HFFc6 (cell line): Measurements from ENCODE around the gene MMP28. TPM values are rescaled to one million over a fixed set of nuclear protein-coding genes. Genes with fewer than 3 reads are reported as not detected.
"Not testable (repeated sequence)": the region's sequence is repeated elsewhere in the genome, so short reads cannot be mapped to it uniquely, and the experiment has no call there.

ENCODE experiments used
- DNase-seq: peaks from one replicate; pipeline ENCODE4 v3.0.0-alpha.2; 2018
- H3K27ac Mint-ChIP-seq: 2 replicates; pipeline ENCODE4 v1.8.0; 2020; ENCODE audit warnings: mild to moderate bottlenecking, mixed read lengths
- H3K27me3 Mint-ChIP-seq: 2 replicates; pipeline ENCODE4 v1.8.0; 2021; ENCODE audit warnings: mild to moderate bottlenecking, moderate library complexity, mixed read lengths; ENCODE audit not compliant: insufficient read depth
- H3K36me3 Mint-ChIP-seq: 2 replicates; pipeline ENCODE4 v1.8.0; 2021; ENCODE audit warnings: low read depth, mixed read lengths
- H3K4me1 Mint-ChIP-seq: 2 replicates; pipeline ENCODE4 v1.8.0; 2020; ENCODE audit warnings: low read depth, mixed read lengths
- H3K4me3 Mint-ChIP-seq: 2 replicates; pipeline ENCODE4 v1.8.0; 2020; ENCODE audit warnings: mild to moderate bottlenecking, moderate library complexity, mixed read lengths
- H3K9me3 Mint-ChIP-seq: 2 replicates; pipeline ENCODE4 v1.8.0; 2020; ENCODE audit warnings: mild to moderate bottlenecking, mixed read lengths
- total RNA-seq, 6 experiments: library from RNA; stranded (reverse); fragmentation: NEBNext Ultra II Directional; extraction: Animal tissue kit (Norgen Biotek cat#: 25700); gene quantifications; 2 replicates in 1 of 6; 3 replicates in 5 of 6; pipeline ENCODE4 v1.2.3, GENCODE V29; 2021
- TF ChIP-seq, protein P1 (sequence below): fragments of 200-600 bp; sonication (generic); IDR thresholded peaks from 2 replicates; pipeline ENCODE4 v1.5.0; 2021; ENCODE audit warnings: antibody characterized with exemption, mild to moderate bottlenecking

The MMP28 gene
- total RNA-seq, 6 experiments from 2014 or later: not detected

GRCh38 chr17:35760587-35760986 is 34.9 kb downstream of the MMP28 start, which contains the start of gene C17orf50:
C17orf50 (plus strand) TSS chr17:35760887; CDS start chr17:35760942, 55 bp downstream.
- no peak for DNase-seq
- H3K9me3 Mint-ChIP-seq: no peaks in the 10 kb centered on the region
- TF ChIP-seq, protein P1, sequence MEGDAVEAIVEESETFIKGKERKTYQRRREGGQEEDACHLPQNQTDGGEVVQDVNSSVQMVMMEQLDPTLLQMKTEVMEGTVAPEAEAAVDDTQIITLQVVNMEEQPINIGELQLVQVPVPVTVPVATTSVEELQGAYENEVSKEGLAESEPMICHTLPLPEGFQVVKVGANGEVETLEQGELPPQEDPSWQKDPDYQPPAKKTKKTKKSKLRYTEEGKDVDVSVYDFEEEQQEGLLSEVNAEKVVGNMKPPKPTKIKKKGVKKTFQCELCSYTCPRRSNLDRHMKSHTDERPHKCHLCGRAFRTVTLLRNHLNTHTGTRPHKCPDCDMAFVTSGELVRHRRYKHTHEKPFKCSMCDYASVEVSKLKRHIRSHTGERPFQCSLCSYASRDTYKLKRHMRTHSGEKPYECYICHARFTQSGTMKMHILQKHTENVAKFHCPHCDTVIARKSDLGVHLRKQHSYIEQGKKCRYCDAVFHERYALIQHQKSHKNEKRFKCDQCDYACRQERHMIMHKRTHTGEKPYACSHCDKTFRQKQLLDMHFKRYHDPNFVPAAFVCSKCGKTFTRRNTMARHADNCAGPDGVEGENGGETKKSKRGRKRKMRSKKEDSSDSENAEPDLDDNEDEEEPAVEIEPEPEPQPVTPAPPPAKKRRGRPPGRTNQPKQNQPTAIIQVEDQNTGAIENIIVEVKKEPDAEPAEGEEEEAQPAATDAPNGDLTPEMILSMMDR: no peak
- no peaks in the 10 kb centered on the region for H3K36me3 Mint-ChIP-seq
- H3K27me3 Mint-ChIP-seq: peaks cover 37% of the 10 kb centered on the region
- H3K27ac Mint-ChIP-seq: no peak within 1 kb of the TSS
- H3K4me1 Mint-ChIP-seq: peaks cover 10% of the 10 kb centered on the region
- no peak within 1 kb of the TSS for H3K4me3 Mint-ChIP-seq

GRCh38 chr17:35757243-35757642 is 38.2 kb downstream of the MMP28 start:
- Mint-ChIP-seq H3K9me3 (no peaks in the 10 kb centered on the region), H3K27me3 (peaks cover 36% of the 10 kb centered on the region), H3K36me3 (no peaks in the 10 kb centered on the region), H3K4me1 (no peaks in the 10 kb centered on the region), H3K27ac (no peak overlapping the region), H3K4me3 (no peak overlapping the region)
- no peak for DNase-seq
- TF ChIP-seq, protein P1: no peak

DNA sequence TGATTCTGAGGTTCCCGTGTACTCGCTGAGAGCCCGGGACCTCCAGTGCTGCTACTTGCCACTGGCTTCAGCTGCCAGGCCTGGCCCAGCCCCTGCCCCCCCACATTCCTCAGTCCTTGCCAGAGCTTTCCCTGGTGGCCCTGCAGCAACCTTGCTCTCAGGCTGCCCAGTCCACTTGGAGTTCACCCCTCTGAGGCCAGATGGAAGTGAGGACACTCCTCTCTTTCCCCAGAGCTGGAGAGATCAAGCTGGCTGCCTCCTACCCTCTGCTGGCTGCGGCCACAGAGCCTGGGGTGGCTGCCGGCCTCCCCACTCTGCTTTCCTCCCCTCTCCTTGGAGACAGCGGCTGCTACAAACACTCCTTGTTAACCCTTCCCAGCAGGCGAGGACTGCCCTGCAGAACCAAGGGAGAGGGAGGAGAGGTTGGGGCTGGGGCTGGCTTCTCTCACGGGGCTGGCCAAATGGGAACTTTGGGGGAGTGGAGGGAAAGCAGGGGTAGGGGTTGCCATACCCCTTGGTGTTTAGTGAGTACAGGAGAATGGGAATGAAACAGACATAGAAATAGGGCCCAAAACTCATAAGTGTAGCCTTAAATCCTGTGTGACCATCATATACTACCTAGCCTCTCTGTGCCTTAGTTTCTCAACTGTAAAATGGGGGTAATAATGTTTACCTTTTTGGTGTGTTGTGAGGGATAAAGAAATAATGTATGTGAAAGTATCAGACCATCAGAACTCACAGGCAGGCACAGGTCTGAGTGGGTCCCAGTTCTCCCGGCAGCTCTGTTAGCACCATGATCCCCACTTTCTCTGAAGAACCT is 42.3 kb downstream of the MMP28 start, which contains the start of gene GAS2L2:
Gene GAS2L2 (minus strand): TSS at position 295 of the 820 bp plus-strand sequence. CDS start 389 bp downstream, outside the sequence.
- H3K36me3 Mint-ChIP-seq: no peaks in the 10 kb centered on the region
- no peak within 1 kb of the TSS for H3K4me3 Mint-ChIP-seq
- peaks cover 30% of the 10 kb centered on the region for H3K27me3 Mint-ChIP-seq
- no peak within 1 kb of the TSS for H3K27ac Mint-ChIP-seq
- no peak for DNase-seq
- no peaks in the 10 kb centered on the region for H3K9me3 Mint-ChIP-seq
- TF ChIP-seq, protein P1: no peak
- peaks cover 12% of the 10 kb centered on the region for H3K4me1 Mint-ChIP-seq

DNA sequence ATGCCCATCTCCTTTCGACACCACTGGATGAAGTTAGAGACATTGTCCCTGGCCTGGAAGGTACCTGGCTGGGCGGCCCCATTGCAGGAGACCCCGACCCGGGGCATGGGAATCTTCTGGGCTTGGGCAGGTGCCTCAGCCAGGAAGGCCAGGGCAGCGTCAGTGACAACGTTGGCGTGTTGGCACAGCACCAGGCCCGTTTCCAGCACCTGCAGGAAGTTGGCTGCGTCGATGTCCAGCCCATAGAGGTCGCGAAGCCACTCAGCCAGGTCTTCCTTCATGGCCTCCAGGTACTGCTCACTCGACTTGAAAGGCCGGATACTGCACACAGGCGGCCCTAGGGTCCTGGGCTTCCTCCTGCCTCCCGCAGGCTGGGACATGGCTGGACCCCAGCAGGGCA is 43.0 kb downstream of the MMP28 start:
- no peaks in the 10 kb centered on the region for H3K36me3 Mint-ChIP-seq
- TF ChIP-seq, protein P1: no peak
- peaks cover 14% of the 10 kb centered on the region for H3K4me1 Mint-ChIP-seq
- no peaks in the 10 kb centered on the region for H3K9me3 Mint-ChIP-seq
- H3K4me3 Mint-ChIP-seq: no peak overlapping the region
- peaks cover 29% of the 10 kb centered on the region for H3K27me3 Mint-ChIP-seq
- H3K27ac Mint-ChIP-seq: no peak overlapping the region
- no peak for DNase-seq

- not testable (repeated sequence) for H3K4me3 Mint-ChIP-seq, H3K27ac Mint-ChIP-seq, DNase-seq, H3K9me3 Mint-ChIP-seq, H3K36me3 Mint-ChIP-seq
- H3K4me1 Mint-ChIP-seq: peaks cover 14% of the 10 kb centered on the region
- peaks cover 28% of the 10 kb centered on the region for H3K27me3 Mint-ChIP-seq
Observed at GRCh38 chr17:35751541-35751940, 43.9 kb downstream of the MMP28 start.
